ENCODE results near the gene KLK11.

The KLK11 gene

DNA sequence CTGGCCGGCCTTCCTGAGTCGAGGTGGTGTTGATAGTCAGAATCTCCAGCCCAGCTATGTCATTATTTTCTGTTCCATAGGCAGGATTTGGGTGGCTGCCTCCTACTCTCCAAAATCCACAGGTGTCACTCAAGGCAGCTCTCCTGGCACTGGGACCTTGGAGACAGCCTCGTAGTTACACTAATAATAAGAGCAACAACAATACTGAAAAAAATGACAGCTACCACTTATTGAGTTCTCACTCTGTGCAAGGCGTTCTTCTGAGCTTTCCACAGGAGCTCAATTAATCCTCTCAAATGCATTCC lies 20.6 kb upstream of the KLK11 start:
- TF ChIP-seq, protein P1, sequence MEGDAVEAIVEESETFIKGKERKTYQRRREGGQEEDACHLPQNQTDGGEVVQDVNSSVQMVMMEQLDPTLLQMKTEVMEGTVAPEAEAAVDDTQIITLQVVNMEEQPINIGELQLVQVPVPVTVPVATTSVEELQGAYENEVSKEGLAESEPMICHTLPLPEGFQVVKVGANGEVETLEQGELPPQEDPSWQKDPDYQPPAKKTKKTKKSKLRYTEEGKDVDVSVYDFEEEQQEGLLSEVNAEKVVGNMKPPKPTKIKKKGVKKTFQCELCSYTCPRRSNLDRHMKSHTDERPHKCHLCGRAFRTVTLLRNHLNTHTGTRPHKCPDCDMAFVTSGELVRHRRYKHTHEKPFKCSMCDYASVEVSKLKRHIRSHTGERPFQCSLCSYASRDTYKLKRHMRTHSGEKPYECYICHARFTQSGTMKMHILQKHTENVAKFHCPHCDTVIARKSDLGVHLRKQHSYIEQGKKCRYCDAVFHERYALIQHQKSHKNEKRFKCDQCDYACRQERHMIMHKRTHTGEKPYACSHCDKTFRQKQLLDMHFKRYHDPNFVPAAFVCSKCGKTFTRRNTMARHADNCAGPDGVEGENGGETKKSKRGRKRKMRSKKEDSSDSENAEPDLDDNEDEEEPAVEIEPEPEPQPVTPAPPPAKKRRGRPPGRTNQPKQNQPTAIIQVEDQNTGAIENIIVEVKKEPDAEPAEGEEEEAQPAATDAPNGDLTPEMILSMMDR (IDR thresholded peaks at IDR 0.05; ENCODE audit: control insufficient read depth, insufficient read depth, low read depth, low read length, missing control alignments): no peak
- DNase-seq (ENCODE audit: low read depth): no peak
- no peak overlapping the region for H3K4me3 ChIP-seq (ENCODE audit: control insufficient read depth, low read depth, low read length)

DNA sequence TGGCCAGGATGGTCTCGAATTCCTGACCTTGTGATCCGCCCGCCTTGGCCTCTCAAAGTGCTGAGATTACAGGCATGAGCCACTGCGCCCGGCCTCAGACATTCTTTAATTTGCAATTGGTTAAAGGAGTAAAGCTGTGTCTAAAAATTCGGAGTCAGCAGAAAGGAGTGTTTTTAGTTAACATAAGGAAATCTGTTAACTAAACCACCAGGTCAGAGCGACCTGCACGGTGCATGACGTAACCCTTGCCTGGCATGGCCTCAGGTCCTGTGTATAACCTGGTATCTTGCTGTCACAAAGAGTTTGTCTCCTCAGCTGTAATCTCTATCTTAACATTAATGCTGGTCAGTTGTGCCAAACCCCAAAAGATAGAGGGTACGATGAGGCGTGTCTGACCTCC lies 17.9 kb upstream of the KLK11 start:
- DNase-seq (ENCODE audit: low read depth): no peak
- TF ChIP-seq, protein P1 (IDR thresholded peaks at IDR 0.05; ENCODE audit: control insufficient read depth, insufficient read depth, low read depth, low read length, missing control alignments): no peak
- no peak overlapping the region for H3K4me3 ChIP-seq (ENCODE audit: control insufficient read depth, low read depth, low read length)

DNA sequence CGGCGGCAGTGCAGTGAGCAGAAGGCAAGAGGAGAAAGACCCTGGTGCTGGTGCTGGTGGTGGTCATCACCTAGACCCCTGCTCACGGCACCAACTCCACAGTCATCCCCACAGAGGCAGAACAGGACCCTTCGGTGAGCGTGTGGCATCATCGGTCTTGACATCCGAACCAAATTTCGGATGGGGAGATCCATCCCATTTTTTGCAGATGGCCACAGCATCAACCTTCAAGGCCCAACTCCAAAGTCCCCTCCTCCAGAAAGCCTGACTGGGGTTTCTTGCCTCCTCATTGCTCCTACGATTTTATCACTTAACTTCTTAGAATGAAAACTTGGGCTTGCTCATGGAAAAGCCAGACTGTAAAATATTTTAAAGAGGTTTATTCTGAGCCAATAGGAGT lies 17.1 kb upstream of the KLK11 start:
- no peak overlapping the region for H3K4me3 ChIP-seq (ENCODE audit: control insufficient read depth, low read depth, low read length)
- TF ChIP-seq, protein P1 (IDR thresholded peaks at IDR 0.05; ENCODE audit: control insufficient read depth, insufficient read depth, low read depth, low read length, missing control alignments): no peak
- no peak for DNase-seq (ENCODE audit: low read depth)

DNA sequence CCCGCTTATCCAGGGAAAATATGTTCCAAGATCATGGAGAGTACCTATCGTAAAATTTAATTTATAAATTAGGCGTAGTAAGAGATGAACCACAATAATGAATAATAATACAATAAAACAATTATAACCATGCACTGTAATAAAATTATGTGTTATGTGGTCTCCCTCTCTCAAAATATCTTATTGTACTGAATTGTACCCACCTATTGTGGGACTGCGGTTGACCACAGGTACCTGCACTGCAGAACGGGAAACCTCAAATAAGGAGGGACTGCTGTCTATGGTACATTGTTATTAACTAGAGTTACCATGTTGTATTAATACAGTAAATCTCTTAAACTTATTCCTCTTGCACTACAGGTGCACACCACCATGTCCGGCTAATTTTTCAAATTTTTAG lies 13.7 kb upstream of the KLK11 start:
- no peak for DNase-seq (ENCODE audit: low read depth)
- TF ChIP-seq, protein P1 (IDR thresholded peaks at IDR 0.05; ENCODE audit: control insufficient read depth, insufficient read depth, low read depth, low read length, missing control alignments): no peak
- no peak overlapping the region for H3K4me3 ChIP-seq (ENCODE audit: control insufficient read depth, low read depth, low read length)

DNA sequence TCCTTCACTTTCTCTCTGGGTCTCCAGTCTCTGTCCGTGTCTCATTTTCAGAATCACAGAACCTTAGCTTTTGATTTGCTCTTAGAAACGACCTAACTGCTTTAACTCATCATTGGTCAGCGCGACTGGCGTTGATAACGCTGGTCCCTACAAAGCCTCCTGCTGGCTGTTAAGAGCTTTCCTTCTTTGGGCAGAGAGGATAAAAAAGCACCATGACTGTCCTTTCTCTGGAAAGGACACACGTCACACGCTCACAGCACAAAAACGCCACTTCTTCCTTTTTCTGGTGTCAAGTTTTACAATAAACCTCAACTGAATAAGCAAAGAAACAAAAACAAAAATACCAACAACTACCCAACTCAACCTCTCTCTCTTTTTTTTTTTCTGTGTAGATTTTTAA lies 10.1 kb upstream of the KLK11 start:
- DNase-seq (ENCODE audit: low read depth): no peak
- H3K4me3 ChIP-seq (ENCODE audit: control insufficient read depth, low read depth, low read length): no peak overlapping the region
- TF ChIP-seq, protein P1 (IDR thresholded peaks at IDR 0.05; ENCODE audit: control insufficient read depth, insufficient read depth, low read depth, low read length, missing control alignments): no peak

DNA sequence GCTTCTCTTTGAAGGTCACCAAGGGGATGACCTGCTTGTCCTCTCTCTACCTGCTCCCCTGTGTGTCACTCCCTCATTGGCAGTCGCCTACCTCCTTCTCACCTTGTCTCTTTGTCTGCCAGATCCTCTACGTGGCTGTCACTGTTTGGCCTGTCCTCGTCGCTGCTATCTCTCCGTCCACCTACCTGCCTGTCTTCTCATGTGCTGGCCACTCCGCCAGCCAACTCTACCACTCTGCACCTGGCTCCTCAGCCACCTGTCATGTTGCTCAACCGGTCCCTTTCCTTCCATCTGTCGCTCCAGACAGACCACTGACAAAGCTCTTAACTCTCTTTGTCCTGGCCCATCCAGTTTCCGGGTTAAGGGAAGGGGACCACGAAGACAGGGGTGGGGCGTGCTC lies 8.3 kb upstream of the KLK11 start, which contains the start of gene KLK12:
Gene KLK12 (minus strand): TSS at position 299 of the 400 bp plus-strand sequence. CDS start 381 bp downstream, outside the sequence.
- DNase-seq (ENCODE audit: low read depth): no peak

More for the DNA sequence above, 8.3 kb upstream of the KLK11 start, which contains the start of gene KLK12:
- TF ChIP-seq, protein P1 (IDR thresholded peaks at IDR 0.05; ENCODE audit: control insufficient read depth, insufficient read depth, low read depth, low read length, missing control alignments): no peak
- no peak within 1 kb of the TSS for H3K4me3 ChIP-seq (ENCODE audit: control insufficient read depth, low read depth, low read length)
